CD14-positive monocyte (primary cell): ENCODE data around the gene SMIM27. TPM values are rescaled to one million over a fixed set of nuclear protein-coding genes. Genes with fewer than 3 reads are reported as not detected.

ENCODE experiments used
- DNase-seq, 3 donors: peaks; one replicate each; pipeline ENCODE4 v3.0.0-alpha.2; 2011 to 2022
- H2AFZ ChIP-seq: 2 replicates; pipeline ENCODE4 v1.6.0; 2012; ENCODE audit warnings: mild to moderate bottlenecking, low read depth, low read length, inconsistent platforms; ENCODE audit not compliant: insufficient read depth, poor library complexity, severe bottlenecking
- H3K27ac ChIP-seq, 2 donors: 1 replicate in 1 of 2; 2 replicates in 1 of 2; pipeline ENCODE4 v1.5.1; 2012 to 2013; ENCODE audit warnings: low read length in 2 of 2, control low read depth in 1 of 2, inconsistent platforms in 1 of 2, low read depth in 1 of 2, mild to moderate bottlenecking in 1 of 2
- H3K27me3 ChIP-seq, 2 donors: one replicate each; pipeline versions ENCODE4 v1.6.0 to v1.6.1; 2011 to 2013; ENCODE audit warnings: low read length in 2 of 2; ENCODE audit not compliant: control insufficient read depth in 2 of 2, insufficient read depth in 2 of 2
- H3K36me3 ChIP-seq, 2 donors: replicated peaks in 1 of 2; 1 replicate in 1 of 2; 2 replicates in 1 of 2; pipeline versions ENCODE4 v1.5.1 to v1.6.1; 2012 to 2013; ENCODE audit warnings: low read length in 2 of 2, control low read depth in 1 of 2, inconsistent platforms in 1 of 2, mild to moderate bottlenecking in 1 of 2; ENCODE audit not compliant: insufficient read depth in 2 of 2, control insufficient read depth in 1 of 2
- H3K4me1 ChIP-seq, 2 donors: 1 replicate in 1 of 2; 2 replicates in 1 of 2; pipeline versions ENCODE4 v1.5.1 to v1.6.1; 2012 to 2013; ENCODE audit warnings: low read length in 2 of 2, control low read depth in 1 of 2, inconsistent platforms in 1 of 2, mild to moderate bottlenecking in 1 of 2, moderate library complexity in 1 of 2; ENCODE audit not compliant: insufficient read depth in 2 of 2, control insufficient read depth in 1 of 2
- H3K4me2 ChIP-seq: replicated peaks from 2 replicates; pipeline ENCODE3; 2012; ENCODE audit warnings: low read length, moderate library complexity, mild to moderate bottlenecking; ENCODE audit not compliant: poor library complexity, severe bottlenecking; ENCODE audit errors: extremely low read depth
- H3K4me3 ChIP-seq, 3 experiments: fragments of 200-600 bp in 1 of 3; sonication (generic) in 1 of 3; replicated peaks in 1 of 3; 1 replicate in 2 of 3; 2 replicates in 1 of 3; pipeline ENCODE4 v1.5.1; 2011 to 2013; ENCODE audit warnings: low read length in 3 of 3, mild to moderate bottlenecking in 3 of 3, control low read depth in 2 of 3, low read depth in 2 of 3, inconsistent platforms in 1 of 3, moderate library complexity in 1 of 3
- H3K79me2 ChIP-seq: 2 replicates; pipeline ENCODE4 v1.6.0; 2012; ENCODE audit warnings: mild to moderate bottlenecking, control low read depth, inconsistent platforms, low read length, moderate library complexity; ENCODE audit not compliant: insufficient read depth
- H3K9ac ChIP-seq: 2 replicates; pipeline ENCODE4 v1.6.0; 2017; ENCODE audit warnings: low read length, mild to moderate bottlenecking; ENCODE audit not compliant: insufficient read depth, poor library complexity, severe bottlenecking
- H3K9me3 ChIP-seq, 2 donors: replicated peaks in 1 of 2; 1 replicate in 1 of 2; 2 replicates in 1 of 2; pipeline versions ENCODE4 v1.5.1 to v1.6.1; 2012 to 2013; ENCODE audit warnings: low read length in 2 of 2, control low read depth in 1 of 2; ENCODE audit not compliant: control insufficient read depth in 1 of 2, insufficient read depth in 1 of 2
- H4K20me1 ChIP-seq: 2 replicates; pipeline ENCODE4 v1.6.0; 2012; ENCODE audit warnings: mild to moderate bottlenecking, low read length, control low read depth, moderate library complexity; ENCODE audit not compliant: insufficient read depth
- H3K27ac Mint-ChIP-seq, 7 donors: one replicate each; pipeline ENCODE4 v1.8.0; 2020; ENCODE audit warnings: mild to moderate bottlenecking in 7 of 7, mixed read lengths in 7 of 7, moderate library complexity in 6 of 7, inconsistent platforms in 2 of 7
- H3K27me3 Mint-ChIP-seq, 3 donors: one replicate each; pipeline ENCODE4 v1.8.0; 2021 to 2022; ENCODE audit warnings: low read depth in 3 of 3, mild to moderate bottlenecking in 3 of 3, mixed read lengths in 3 of 3, moderate library complexity in 3 of 3, inconsistent platforms in 1 of 3
- H3K36me3 Mint-ChIP-seq, 2 donors: one replicate each; pipeline ENCODE4 v1.8.0; 2020; ENCODE audit warnings: mixed read lengths in 2 of 2, inconsistent platforms in 1 of 2, mild to moderate bottlenecking in 1 of 2
- H3K4me1 Mint-ChIP-seq: one replicate; pipeline ENCODE4 v1.8.0; 2020; ENCODE audit warnings: mild to moderate bottlenecking, mixed read lengths
- H3K4me3 Mint-ChIP-seq, 2 donors: one replicate each; pipeline ENCODE4 v1.8.0; 2020; ENCODE audit warnings: mild to moderate bottlenecking in 2 of 2, mixed read lengths in 2 of 2, moderate library complexity in 1 of 2
- H3K9me3 Mint-ChIP-seq, 7 donors: one replicate each; pipeline ENCODE4 v1.8.0; 2020 to 2022; ENCODE audit warnings: mixed read lengths in 7 of 7, mild to moderate bottlenecking in 6 of 7, moderate library complexity in 6 of 7, inconsistent platforms in 2 of 7
- CTCF ChIP-seq: fragments of 200-600 bp; IDR thresholded peaks from one replicate; pipeline ENCODE4 v1.8.0; 2022; ENCODE audit warnings: antibody characterized with exemption, mild to moderate bottlenecking
- WGBS: methylation state at CpG from one replicate; pipeline ENCODE4 v1.1.5; 2013; ENCODE audit warnings: missing lambda C conversion rate; ENCODE audit not compliant: insufficient coverage; 5-methylcytosine and 5-hydroxymethylcytosine counted together
- intact Hi-C, 2 donors: fragments of 100-400 bp; cut with micrococcal nuclease; formaldehyde crosslinking; loops; one replicate each; pipeline versions ENCODE4 v1.15.0 to v1.15.1; 2023
- polyA plus RNA-seq, 3 donors: library from polyadenylated mRNA; depleted of rRNA in 1 of 3; unstranded in 2 of 3; stranded (reverse) in 1 of 3; fragments of 300-500 nt in 2 of 3; fragments of >200 nt in 1 of 3; fragmentation: Illumina TruSeq in 2 of 3; gene quantifications; 1 replicate in 2 of 3; 2 replicates in 1 of 3; pipeline ENCODE4 v1.2.3, GENCODE V29; 2012 to 2021

The SMIM27 gene
- polyA plus RNA-seq, 3 donors, result 3.4 to 29.5 (median 27.9) TPM

- TF ChIP-seq CTCF, result no peak
- H3K9me3 Mint-ChIP-seq, result no peaks in the 10 kb centered on the region
- DNase-seq, result peak; percentile 90 to 92 (median 91)
- H4K20me1 ChIP-seq, result no peaks in the 10 kb centered on the region
- peak within 1 kb of the TSS; percentile 79 to 86 for H3K27ac ChIP-seq
- H3K4me1 Mint-ChIP-seq, result peaks cover 22% of the 10 kb centered on the region
- peak within 1 kb of the TSS; percentile 97 for H3K4me2 ChIP-seq
- peaks cover 0 to 7% (median 6%) of the 10 kb centered on the region in 3 donors for H3K27me3 Mint-ChIP-seq
- peak within 1 kb of the TSS; percentile 72 to 99 (median 72) for H3K4me3 ChIP-seq
- peaks cover 3 to 9% of the 10 kb centered on the region in 2 donors for H3K36me3 ChIP-seq
- peak within 1 kb of the TSS; percentile 80 for H3K9ac ChIP-seq
- peaks cover 14 to 24% of the 10 kb centered on the region in 2 donors for H3K4me1 ChIP-seq
- H3K4me3 Mint-ChIP-seq, result peak within 1 kb of the TSS; percentile 96 to 98
- peaks cover 10 to 11% of the 10 kb centered on the region in 2 donors for H3K36me3 Mint-ChIP-seq
- H3K9me3 ChIP-seq, result no peaks in the 10 kb centered on the region
- intact Hi-C loops, result loop anchor here (2.0 to 10.0 kb wide), 4 partner anchors 48 to 429 kb away; partner anchors contain the start of genes ACO1 (in 1 of the 2), APTX (in 1 of the 2) and RIGI (in 1 of the 2)
- H3K27me3 ChIP-seq, result no peaks in the 10 kb centered on the region
- under 1% methylated on average over 30 of the region's 36 CpGs for WGBS
- H3K79me2 ChIP-seq, result peaks cover 40% of the 10 kb centered on the region
- H3K27ac Mint-ChIP-seq, result peak within 1 kb of the TSS; percentile 84 to 98 (median 97)
- peak within 1 kb of the TSS; percentile 94 for H2AFZ ChIP-seq
Measured at GRCh38 chr9:32572900-32573523, 20.9 kb downstream of the SMIM27 start, which contains the start of gene NDUFB6. NDUFB6 (minus strand) TSS chr9:32573159; CDS start chr9:32573060, 99 bp downstream.

DNA sequence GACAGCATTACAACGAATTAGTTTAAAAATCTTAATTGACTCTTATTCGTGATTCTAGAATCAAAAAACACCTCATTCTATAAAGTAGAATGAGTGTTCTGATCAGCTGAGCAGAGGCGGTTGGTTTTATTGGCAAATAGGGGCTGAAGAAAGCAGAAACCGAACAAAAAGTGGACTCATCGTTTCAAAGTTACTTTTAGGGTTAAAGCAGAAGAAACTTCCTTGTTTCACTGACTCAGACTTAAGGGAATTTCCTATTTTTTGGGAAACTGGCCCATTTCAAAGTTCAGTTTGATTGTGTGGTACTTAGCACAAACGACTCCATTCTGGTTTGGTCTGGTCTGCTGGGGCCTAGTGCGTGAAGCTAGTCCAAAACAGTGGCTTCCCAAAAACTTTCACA, 21.7 kb downstream of the SMIM27 start:
- Histone ChIP-seq H3K9me3 (no peaks in the 10 kb centered on the region), H2AFZ (peak overlapping the region; percentile 94), H3K36me3 (peaks cover 0 to 4% of the 10 kb centered on the region in 2 donors), H3K4me3 (peak overlapping the region in 1 of 3 experiments; percentile 99), H3K27me3 (no peaks in the 10 kb centered on the region), H3K4me1 (peaks cover 14 to 24% of the 10 kb centered on the region in 2 donors), H3K4me2 (peak overlapping the region; percentile 97), H3K9ac (no peak overlapping the region), H4K20me1 (no peaks in the 10 kb centered on the region), H3K27ac (no peak overlapping the region), H3K79me2 (peaks cover 37% of the 10 kb centered on the region)
- no peaks in the 10 kb centered on the region for H3K9me3 Mint-ChIP-seq
- peak in 1 of 3 donors; percentile 26 for DNase-seq
- no peak for TF ChIP-seq CTCF
- WGBS, result no CpG with 5 or more reads among the region's 7 CpGs
- H3K27me3 Mint-ChIP-seq, result peaks cover 4 to 11% (median 6%) of the 10 kb centered on the region in 3 donors
- intact Hi-C loops, result loop anchor here (2.0 to 10.0 kb wide), 4 partner anchors 49 to 428 kb away; partner anchors contain the start of genes ACO1 (in 1 of the 2), APTX (in 1 of the 2) and RIGI (in 1 of the 2)
- H3K4me3 Mint-ChIP-seq, result peak overlapping the region in 1 of 2 donors; percentile 98
- H3K27ac Mint-ChIP-seq, result peak overlapping the region in 2 of 7 donors; percentile 35 to 97
- peaks cover 22% of the 10 kb centered on the region for H3K4me1 Mint-ChIP-seq
- H3K36me3 Mint-ChIP-seq, result peaks cover 7% of the 10 kb centered on the region in 2 donors
